Stimulated activated CD4-positive, alpha-beta T cell treated with anti-CD3 and anti-CD28 coated beads, Interleukin-4, amount 100 ng/mL, for 24 hours (primary cell): ENCODE data around the gene PTPRJ.

Experiments used
- DNase-seq: peaks from one replicate; pipeline ENCODE4 v3.0.0-alpha.2; 2020

Gene PTPRJ

DNA sequence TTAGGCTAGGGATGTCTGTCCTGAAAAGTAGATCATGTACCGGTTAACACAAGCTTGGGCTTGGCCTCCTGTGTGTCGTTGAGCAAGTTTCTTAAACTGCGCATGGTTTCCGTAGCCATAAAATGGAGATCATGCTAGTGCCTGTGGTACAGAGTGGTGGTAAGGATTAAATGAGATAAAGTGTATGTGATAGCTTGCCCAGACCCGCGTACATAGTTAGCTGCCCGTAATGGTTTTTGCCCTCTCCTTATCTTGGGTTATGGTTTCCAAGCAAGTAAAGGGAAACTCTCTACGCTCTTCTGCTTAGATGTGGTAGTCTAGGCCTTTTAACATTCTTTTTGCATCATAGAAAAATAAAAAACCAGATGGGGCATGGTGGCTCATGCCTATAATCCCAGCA lies 11.0 kb upstream of the PTPRJ start:
- DNase-seq: no peak

DNA sequence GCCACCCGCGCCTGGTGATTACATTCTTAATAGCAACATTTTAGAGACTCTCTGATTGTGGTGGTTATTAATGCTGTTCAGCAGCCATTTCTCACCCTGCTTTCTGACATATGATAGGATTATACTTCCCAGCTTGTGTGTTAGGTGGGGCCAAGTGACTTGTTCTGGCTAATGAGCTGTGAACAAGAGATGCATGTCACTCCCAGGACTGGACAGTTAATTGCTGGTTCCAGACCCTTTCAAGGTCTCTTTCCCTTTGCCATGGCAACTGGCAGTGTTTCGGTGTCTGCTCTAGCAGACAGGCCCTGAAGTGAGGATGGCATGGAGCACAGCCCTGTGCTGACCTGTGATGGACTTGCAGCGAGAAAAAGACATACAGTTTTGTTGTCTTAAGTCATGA lies 8.9 kb upstream of the PTPRJ start:
- DNase-seq: no peak

- DNase-seq: no peak
These were observed 7.2 kb upstream of the PTPRJ start for GRCh38 chr11:47973173-47973572.

GRCh38 chr11:47976931-47977330 lies 3.4 kb upstream of the PTPRJ start:
- DNase-seq: no peak

GRCh38 chr11:47977623-47978022 lies 2.7 kb upstream of the PTPRJ start:
- DNase-seq: no peak

- no peak for DNase-seq
These were observed 826 bp upstream of the PTPRJ start for GRCh38 chr11:47979378-47980087.

GRCh38 chr11:47980907-47981621 lies 705 bp downstream of the PTPRJ start:
- DNase-seq: no peak

DNA sequence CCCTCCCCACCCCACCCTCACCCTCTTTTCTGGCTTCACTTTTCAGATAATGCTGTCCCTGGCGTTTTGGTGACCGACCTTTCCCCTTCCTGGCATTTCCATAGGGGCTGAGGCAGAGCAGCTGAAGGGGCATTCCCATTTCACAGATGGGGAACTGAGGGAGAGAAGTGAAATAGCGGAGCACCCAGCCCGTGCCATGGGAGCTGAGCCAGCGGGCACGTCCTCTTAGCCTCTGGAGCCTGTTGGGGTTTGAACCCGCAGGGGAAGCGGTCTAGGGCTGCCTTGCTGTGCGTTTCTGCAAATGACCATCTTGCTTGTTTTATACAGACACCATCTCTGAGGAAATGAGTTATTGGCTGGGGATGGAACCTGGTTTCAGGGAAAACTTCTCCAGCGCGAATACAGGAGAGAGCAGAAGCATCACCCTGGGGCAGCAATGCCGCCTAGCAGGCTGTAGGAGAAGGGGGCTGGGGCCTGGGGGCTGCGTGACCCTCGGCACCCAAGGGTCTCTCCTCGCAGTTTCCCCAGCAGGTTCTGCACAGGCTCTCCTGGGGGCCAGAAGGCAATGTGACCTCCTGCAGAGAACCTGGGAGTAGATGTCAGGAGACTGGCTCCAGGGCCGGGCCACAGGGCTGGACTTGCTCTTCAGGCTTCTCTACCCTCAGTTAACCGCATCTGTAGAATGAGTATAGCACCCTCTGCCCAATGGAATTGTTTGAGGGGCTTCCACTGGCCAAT lies 1.5 kb downstream of the PTPRJ start:
- DNase-seq: no peak

DNA sequence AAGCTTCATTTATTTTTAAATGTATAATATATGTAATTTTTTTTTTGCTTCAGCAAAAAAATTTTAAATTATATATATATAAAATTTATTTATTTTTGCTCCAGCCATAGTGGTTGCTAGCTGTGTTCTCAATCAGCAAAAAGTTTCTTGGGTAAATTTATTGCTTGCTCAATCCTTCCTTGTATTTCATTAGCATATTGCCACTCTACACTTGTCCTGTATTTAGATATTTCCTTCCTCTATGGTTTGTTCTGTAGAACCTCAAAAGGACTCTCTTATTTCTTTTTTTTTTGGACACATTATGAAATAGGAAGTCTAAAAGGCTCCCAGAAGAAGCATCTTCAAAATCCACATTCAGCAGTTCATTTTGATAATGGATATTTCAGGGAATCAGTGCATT lies 2.3 kb downstream of the PTPRJ start:
- DNase-seq: no peak

DNA sequence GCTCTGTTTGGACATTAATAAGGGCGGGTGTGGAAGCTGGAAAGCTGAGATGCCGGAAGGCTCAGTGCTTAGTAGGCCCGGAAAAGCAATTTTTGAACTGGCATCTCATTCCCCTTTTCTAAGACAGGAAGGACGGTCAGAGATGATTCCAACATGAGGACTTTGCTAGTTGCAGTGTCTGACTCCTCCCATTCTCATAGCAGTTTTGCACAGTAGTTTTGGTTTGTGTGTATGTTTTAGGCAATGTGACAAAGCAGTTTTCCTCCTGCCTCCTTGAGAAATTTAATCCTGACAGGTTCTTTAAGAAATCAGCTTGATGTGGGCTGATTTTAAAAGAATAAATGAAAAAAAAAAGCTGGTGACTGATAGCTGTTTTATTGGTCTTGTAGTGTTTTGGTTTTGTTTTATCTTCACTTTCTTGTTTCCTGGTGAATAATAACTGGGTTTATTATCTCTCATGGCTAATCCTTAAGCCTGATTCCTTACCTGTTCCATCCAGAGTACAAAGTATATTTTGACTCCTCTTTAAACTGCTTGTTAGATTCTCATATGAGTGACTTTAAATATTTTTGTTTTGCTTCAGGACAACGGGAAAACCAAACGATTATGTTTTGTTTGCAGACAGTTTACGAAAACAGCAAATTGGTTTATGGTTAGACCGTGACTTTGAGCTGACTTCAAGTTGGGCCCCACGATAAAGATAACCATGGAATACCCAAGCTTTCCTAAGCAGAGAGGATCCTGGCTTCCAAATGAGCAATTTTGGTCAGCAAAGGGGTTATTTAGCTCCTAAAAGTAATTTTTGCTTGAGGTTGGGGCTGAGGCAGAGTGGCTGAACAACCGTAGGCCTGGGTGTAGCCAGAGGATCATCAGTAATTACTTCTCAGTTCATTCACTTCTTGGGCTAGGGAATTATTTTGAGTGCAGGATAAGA lies 3.4 kb downstream of the PTPRJ start:
- DNase-seq: no peak

DNA sequence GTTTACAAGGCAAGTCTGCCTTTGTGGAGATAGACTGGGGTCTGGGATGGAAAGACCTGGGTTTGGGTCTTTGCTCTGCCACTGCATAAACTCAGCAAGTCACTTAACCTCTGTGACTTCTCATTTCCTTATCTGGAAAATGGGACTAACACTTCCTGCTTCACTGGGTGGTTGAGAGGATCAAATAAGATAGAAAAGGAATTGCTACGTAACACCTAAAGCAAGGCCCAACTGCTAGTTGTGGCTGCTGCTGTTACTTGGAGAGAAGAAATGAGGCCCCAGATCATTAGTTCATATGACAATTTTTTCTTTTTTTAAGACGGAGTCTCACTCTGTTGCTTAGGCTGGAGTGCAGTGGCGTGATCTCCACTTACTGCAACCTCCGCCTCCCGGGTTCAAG lies 5.9 kb downstream of the PTPRJ start:
- DNase-seq: no peak

GRCh38 chr11:47986742-47987141 lies 6.4 kb downstream of the PTPRJ start:
- no peak for DNase-seq

GRCh38 chr11:47987310-47987709 lies 7.0 kb downstream of the PTPRJ start:
- no peak for DNase-seq

DNA sequence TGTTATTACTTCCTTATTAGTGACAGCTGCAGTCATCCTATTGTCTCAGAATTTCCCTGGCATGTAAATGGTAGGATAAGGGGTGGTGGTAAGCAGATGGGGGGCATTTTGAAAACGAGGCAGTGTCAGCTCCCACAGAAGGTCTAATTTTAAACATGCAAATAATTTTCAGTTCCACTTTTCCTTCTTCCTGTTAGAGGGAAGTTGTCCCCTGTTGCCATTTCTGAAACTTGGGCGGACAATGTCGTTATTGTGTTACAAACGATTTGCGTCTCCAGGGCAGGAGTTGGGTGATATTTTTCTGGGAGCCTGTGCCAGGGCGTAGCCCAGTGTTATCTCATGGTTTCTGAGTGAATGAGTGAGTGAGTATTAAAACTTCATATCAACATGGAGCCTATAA lies 7.4 kb downstream of the PTPRJ start:
- no peak for DNase-seq

- no peak for DNase-seq
These were observed 9.4 kb downstream of the PTPRJ start for GRCh38 chr11:47989779-47990178.

GRCh38 chr11:47991266-47991830 lies 11.0 kb downstream of the PTPRJ start:
- no peak for DNase-seq

- DNase-seq: no peak
These were observed 11.5 kb downstream of the PTPRJ start for GRCh38 chr11:47991894-47992293.

- no peak for DNase-seq
These were observed 12.8 kb downstream of the PTPRJ start for GRCh38 chr11:47992959-47993820.

DNA sequence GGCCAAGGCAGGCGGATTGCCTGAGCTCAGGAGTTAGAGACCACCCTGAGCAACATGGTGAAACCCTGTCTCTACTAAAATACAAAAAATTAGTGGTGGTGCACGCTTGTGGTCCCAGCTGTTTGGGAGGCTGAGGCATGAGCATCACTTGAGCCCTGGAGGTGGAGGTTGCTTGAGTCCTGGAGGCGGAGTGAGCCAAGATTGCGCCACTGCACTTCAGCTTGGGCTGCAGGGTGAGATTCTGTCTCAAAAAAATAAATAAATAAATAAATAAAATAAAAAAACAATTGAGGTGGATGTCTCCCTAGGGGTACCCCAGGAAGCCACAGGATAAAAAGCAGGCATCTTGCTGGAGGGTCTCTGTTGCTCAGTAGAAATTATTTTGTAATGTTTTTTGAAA lies 14.1 kb downstream of the PTPRJ start:
- DNase-seq: no peak

GRCh38 chr11:47995360-47995769 lies 15.0 kb downstream of the PTPRJ start:
- no peak for DNase-seq
